Naive B cell (primary cell): ENCODE results near the gene MAP2K2. TPM values are rescaled to one million over a fixed set of nuclear protein-coding genes. Genes with fewer than 3 reads are reported as not detected.
A peak's percentile ranks its signal among the peaks of the same experiment; 100 is the strongest.

ENCODE experiments used
- ATAC-seq, 2 donors: fragments of 150-1000 bp; cut with Tn5 transposase; 2 replicates each; pipeline ENCODE4 v1.10.0; 2021; ENCODE audit warnings: low read depth in 2 of 2, mild to moderate bottlenecking in 2 of 2, moderate library complexity in 2 of 2
- DNase-seq: peaks from one replicate; pipeline ENCODE4 v3.0.0; 2022
- H3K27ac Mint-ChIP-seq, 6 donors: one replicate each; pipeline ENCODE4 v1.8.0; 2020 to 2022; ENCODE audit warnings: mild to moderate bottlenecking in 6 of 6, mixed read lengths in 6 of 6, moderate library complexity in 5 of 6, inconsistent platforms in 2 of 6
- H3K27me3 Mint-ChIP-seq, 3 donors: one replicate each; pipeline ENCODE4 v1.8.0; 2021 to 2022; ENCODE audit warnings: mixed read lengths in 3 of 3, mild to moderate bottlenecking in 1 of 3
- H3K36me3 Mint-ChIP-seq, 2 donors: one replicate each; pipeline ENCODE4 v1.8.0; 2020 to 2022; ENCODE audit warnings: mixed read lengths in 2 of 2, inconsistent platforms in 1 of 2, mild to moderate bottlenecking in 1 of 2
- H3K4me1 Mint-ChIP-seq, 3 donors: one replicate each; pipeline ENCODE4 v1.8.0; 2020 to 2022; ENCODE audit warnings: mixed read lengths in 3 of 3, inconsistent platforms in 1 of 3, mild to moderate bottlenecking in 1 of 3, moderate library complexity in 1 of 3
- H3K4me3 Mint-ChIP-seq, 8 donors: one replicate each; pipeline ENCODE4 v1.8.0; 2020 to 2022; ENCODE audit warnings: mild to moderate bottlenecking in 8 of 8, mixed read lengths in 8 of 8, moderate library complexity in 8 of 8, inconsistent platforms in 2 of 8
- H3K9me3 Mint-ChIP-seq, 7 donors: one replicate each; pipeline ENCODE4 v1.8.0; 2020 to 2022; ENCODE audit warnings: mixed read lengths in 7 of 7, mild to moderate bottlenecking in 5 of 7, inconsistent platforms in 2 of 7, moderate library complexity in 1 of 7
- polyA plus RNA-seq, 6 donors: library from polyadenylated mRNA; unstranded; fragments of 300-500 nt; fragmentation: Illumina TruSeq; gene quantifications; one replicate each; pipeline ENCODE4 v1.2.3, GENCODE V29; 2021; ENCODE audit warnings: low read depth in 6 of 6

MAP2K2 gene
- polyA plus RNA-seq, 6 donors from 2014 or later = 50.3 to 88.0 (median 69.5) TPM

- peaks cover 31 to 37% (median 35%) of the 10 kb centered on the region in 3 donors for H3K4me1 Mint-ChIP-seq
- peak overlapping the region in 3 of 8 donors; percentile 28 to 80 (median 39) for H3K4me3 Mint-ChIP-seq
Measured at GRCh38 chr19:4121815-4122214, 2.1 kb downstream of the MAP2K2 start.

GRCh38 chr19:4121273-4121612 is 2.7 kb downstream of the MAP2K2 start:
- Mint-ChIP-seq H3K27ac (peak overlapping the region in 2 of 6 donors; percentile 29 to 95), H3K4me3 (peak overlapping the region in 1 of 8 donors; percentile 35), H3K27me3 (no peaks in the 10 kb centered on the region), H3K36me3 (peaks cover 0 to 5% of the 10 kb centered on the region in 2 donors), H3K4me1 (peaks cover 31 to 40% (median 40%) of the 10 kb centered on the region in 3 donors), H3K9me3 (no peaks in the 10 kb centered on the region)
- no peak for DNase-seq
- no peak for ATAC-seq

More at GRCh38 chr19:4121815-4122214, 2.1 kb downstream of the MAP2K2 start:
- ATAC-seq = no peak
- peak overlapping the region in 4 of 6 donors; percentile 42 to 95 (median 66) for H3K27ac Mint-ChIP-seq
- peaks cover 0 to 5% of the 10 kb centered on the region in 2 donors for H3K36me3 Mint-ChIP-seq
- no peaks in the 10 kb centered on the region for H3K9me3 Mint-ChIP-seq
- no peaks in the 10 kb centered on the region for H3K27me3 Mint-ChIP-seq
- DNase-seq = no peak

- no peak for DNase-seq
- no peaks in the 10 kb centered on the region for H3K9me3 Mint-ChIP-seq
- peaks cover 36 to 45% (median 43%) of the 10 kb centered on the region in 3 donors for H3K4me1 Mint-ChIP-seq
- ATAC-seq = no peak
- no peaks in the 10 kb centered on the region for H3K27me3 Mint-ChIP-seq
- peaks cover 0 to 5% of the 10 kb centered on the region in 2 donors for H3K36me3 Mint-ChIP-seq
- peak overlapping the region in 3 of 6 donors; percentile 26 to 95 (median 54) for H3K27ac Mint-ChIP-seq
- H3K4me3 Mint-ChIP-seq = peak overlapping the region in 2 of 8 donors; percentile 56 to 71
Measured at GRCh38 chr19:4120559-4121272, 3.2 kb downstream of the MAP2K2 start.

- DNase-seq (no peak), ATAC-seq (no peak)
- Mint-ChIP-seq H3K27ac (peak overlapping the region in 3 of 6 donors; percentile 65 to 77 (median 68)), H3K4me1 (peaks cover 46 to 53% (median 52%) of the 10 kb centered on the region in 3 donors), H3K9me3 (no peaks in the 10 kb centered on the region), H3K27me3 (no peaks in the 10 kb centered on the region), H3K4me3 (peak overlapping the region in 1 of 8 donors; percentile 71), H3K36me3 (peaks cover 0 to 5% of the 10 kb centered on the region in 2 donors)
Measured at GRCh38 chr19:4119763-4120162, 4.2 kb downstream of the MAP2K2 start.

GRCh38 chr19:4115818-4116385 is 8.0 kb downstream of the MAP2K2 start:
- no peaks in the 10 kb centered on the region for H3K27me3 Mint-ChIP-seq
- H3K36me3 Mint-ChIP-seq = peaks cover 5 to 12% of the 10 kb centered on the region in 2 donors
- ATAC-seq (no peak), DNase-seq (no peak)
- H3K4me1 Mint-ChIP-seq = peaks cover 45 to 53% (median 49%) of the 10 kb centered on the region in 3 donors
- no peaks in the 10 kb centered on the region for H3K9me3 Mint-ChIP-seq
- peak overlapping the region in 4 of 6 donors; percentile 79 to 97 (median 94) for H3K27ac Mint-ChIP-seq
- peak overlapping the region in 6 of 8 donors; percentile 47 to 93 (median 78) for H3K4me3 Mint-ChIP-seq

- DNase-seq (peak; percentile 54), ATAC-seq (peak; percentile 94 to 95)
- peak overlapping the region; percentile 68 to 93 (median 84) for H3K4me3 Mint-ChIP-seq
- H3K27ac Mint-ChIP-seq = peak overlapping the region; percentile 78 to 97 (median 94)
- H3K9me3 Mint-ChIP-seq = no peaks in the 10 kb centered on the region
- H3K4me1 Mint-ChIP-seq = peaks cover 47 to 55% (median 47%) of the 10 kb centered on the region in 3 donors
- no peaks in the 10 kb centered on the region for H3K27me3 Mint-ChIP-seq
- H3K36me3 Mint-ChIP-seq = peaks cover 5 to 12% of the 10 kb centered on the region in 2 donors
Measured at GRCh38 chr19:4115050-4115817, 8.7 kb downstream of the MAP2K2 start.

- H3K27ac Mint-ChIP-seq = peak overlapping the region in 5 of 6 donors; percentile 39 to 95 (median 79)
- peak overlapping the region in 6 of 8 donors; percentile 55 to 85 (median 72) for H3K4me3 Mint-ChIP-seq
- ATAC-seq (no peak), DNase-seq (no peak)
- H3K36me3 Mint-ChIP-seq = peaks cover 5 to 7% of the 10 kb centered on the region in 2 donors
- no peaks in the 10 kb centered on the region for H3K27me3 Mint-ChIP-seq
- H3K4me1 Mint-ChIP-seq = peaks cover 44 to 64% (median 53%) of the 10 kb centered on the region in 3 donors
- H3K9me3 Mint-ChIP-seq = no peaks in the 10 kb centered on the region
Measured at GRCh38 chr19:4114181-4114580, 9.7 kb downstream of the MAP2K2 start.

GRCh38 chr19:4113398-4114088 is 10.4 kb downstream of the MAP2K2 start:
- Mint-ChIP-seq H3K4me3 (peak overlapping the region in 6 of 8 donors; percentile 32 to 75 (median 55)), H3K27ac (peak overlapping the region in 5 of 6 donors; percentile 39 to 95 (median 81)), H3K36me3 (peaks cover 5 to 7% of the 10 kb centered on the region in 2 donors), H3K27me3 (no peaks in the 10 kb centered on the region), H3K9me3 (no peaks in the 10 kb centered on the region), H3K4me1 (peaks cover 51 to 70% (median 60%) of the 10 kb centered on the region in 3 donors)
- ATAC-seq (no peak), DNase-seq (no peak)

GRCh38 chr19:4112367-4112766 is 11.6 kb downstream of the MAP2K2 start:
- peak overlapping the region in 3 of 6 donors; percentile 79 to 86 (median 82) for H3K27ac Mint-ChIP-seq
- H3K4me1 Mint-ChIP-seq = peaks cover 54 to 79% (median 67%) of the 10 kb centered on the region in 3 donors
- H3K9me3 Mint-ChIP-seq = no peaks in the 10 kb centered on the region
- no peak for DNase-seq
- no peak for ATAC-seq
- peak overlapping the region in 1 of 8 donors; percentile 30 for H3K4me3 Mint-ChIP-seq
- H3K36me3 Mint-ChIP-seq = peaks cover 5 to 7% of the 10 kb centered on the region in 2 donors
- H3K27me3 Mint-ChIP-seq = no peaks in the 10 kb centered on the region

GRCh38 chr19:4109626-4109945 is 14.3 kb downstream of the MAP2K2 start:
- DNase-seq (no peak), ATAC-seq (no peak)
- Mint-ChIP-seq H3K4me1 (peaks cover 46 to 71% (median 58%) of the 10 kb centered on the region in 3 donors), H3K36me3 (peaks cover 5 to 7% of the 10 kb centered on the region in 2 donors), H3K9me3 (no peaks in the 10 kb centered on the region), H3K4me3 (peak overlapping the region; percentile 44 to 91 (median 86)), H3K27ac (peak overlapping the region; percentile 96 to 99 (median 98)), H3K27me3 (no peaks in the 10 kb centered on the region)

- H3K36me3 Mint-ChIP-seq = peaks cover 5 to 7% of the 10 kb centered on the region in 2 donors
- no peaks in the 10 kb centered on the region for H3K9me3 Mint-ChIP-seq
- peaks cover 41 to 70% (median 52%) of the 10 kb centered on the region in 3 donors for H3K4me1 Mint-ChIP-seq
- H3K4me3 Mint-ChIP-seq = peak overlapping the region; percentile 44 to 91 (median 86)
- no peaks in the 10 kb centered on the region for H3K27me3 Mint-ChIP-seq
- ATAC-seq (peak; percentile 86 to 87), DNase-seq (peak; percentile 92)
- peak overlapping the region; percentile 96 to 99 (median 98) for H3K27ac Mint-ChIP-seq
Measured at GRCh38 chr19:4108767-4109625, 14.9 kb downstream of the MAP2K2 start.

GRCh38 chr19:4103080-4103433 is 20.9 kb downstream of the MAP2K2 start:
- no peak for ATAC-seq
- Mint-ChIP-seq H3K27me3 (no peaks in the 10 kb centered on the region), H3K36me3 (no peaks in the 10 kb centered on the region), H3K4me1 (peaks cover 13 to 31% (median 14%) of the 10 kb centered on the region in 3 donors), H3K9me3 (no peaks in the 10 kb centered on the region), H3K27ac (no peak overlapping the region), H3K4me3 (no peak overlapping the region)
- no peak for DNase-seq
